Epithelial cell of proximal tubule (primary cell): ENCODE measurements around the gene MDH2. TPM values are rescaled to one million over a fixed set of nuclear protein-coding genes. Genes with fewer than 3 reads are reported as not detected.
"Not testable (repeated sequence)": the region's sequence is repeated elsewhere in the genome, so short reads cannot be mapped to it uniquely, and the experiment has no call there.

Experiments used
- DNase-seq: peaks from one replicate; pipeline ENCODE4 v3.0.0-alpha.2; 2011; ENCODE audit warnings: low read depth
- H3K4me3 ChIP-seq: 2 replicates; pipeline ENCODE4 v1.5.1; 2011; ENCODE audit warnings: low read depth, mild to moderate bottlenecking, low read length
- CTCF ChIP-seq: conservative IDR thresholded peaks from 2 replicates; pipeline ENCODE4 v1.5.1; 2012; ENCODE audit warnings: low read depth, mild to moderate bottlenecking, low read length
- total RNA-seq: library from RNA; depleted of rRNA; stranded (reverse); fragments of >200 nt; gene quantifications from 2 replicates; pipeline ENCODE4 v1.2.3, GENCODE V29; 2015

MDH2 gene
- total RNA-seq, 1 donor from 2014 or later = 123 TPM

GRCh38 chr7:76023002-76023401 lies 24.9 kb upstream of the MDH2 start:
- H3K4me3 ChIP-seq = no peak overlapping the region
- TF ChIP-seq CTCF = no peak
- DNase-seq = no peak

DNA sequence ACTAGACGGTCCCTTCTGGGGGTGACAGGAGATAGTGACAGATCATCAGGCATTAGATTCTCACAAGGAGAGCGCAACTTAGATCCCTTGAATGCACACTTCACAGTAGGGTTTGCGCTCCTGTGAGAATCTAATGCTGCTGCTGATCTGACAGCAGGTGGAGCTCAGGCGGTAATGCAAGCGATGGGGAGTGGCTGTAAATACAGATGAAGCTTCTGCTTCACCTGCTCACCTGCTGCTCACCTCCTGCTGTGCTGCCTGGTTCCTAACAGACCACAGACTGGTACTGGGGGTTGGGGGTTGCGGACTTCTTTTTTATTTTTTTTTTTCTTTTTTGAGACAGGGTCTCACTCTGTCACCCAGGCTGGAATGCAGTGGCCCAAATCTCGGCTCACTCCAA lies 18.2 kb upstream of the MDH2 start:
- DNase-seq = not testable (repeated sequence)

DNA sequence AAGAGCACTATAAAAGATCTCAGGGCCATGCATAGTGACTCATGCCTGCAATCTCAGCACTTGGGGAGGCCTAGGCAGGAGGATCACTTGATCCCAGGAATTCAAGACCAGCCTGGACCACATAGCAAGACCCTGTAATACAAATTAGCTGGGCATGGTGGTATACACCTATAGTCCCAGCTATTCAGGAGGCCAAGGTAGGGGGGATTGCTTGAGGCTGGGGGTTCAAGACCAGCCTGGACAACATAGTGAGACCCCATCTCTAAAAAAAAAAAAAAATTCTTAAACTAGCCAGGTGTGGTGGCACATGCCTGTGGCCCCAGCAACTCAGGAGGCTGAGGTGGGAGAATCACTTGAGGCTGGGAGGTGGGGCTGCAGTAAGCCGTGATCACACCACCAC lies 15.9 kb upstream of the MDH2 start:
- no peak for TF ChIP-seq CTCF
- DNase-seq = no peak
- no peak overlapping the region for H3K4me3 ChIP-seq

More for the DNA sequence above, 18.2 kb upstream of the MDH2 start:
- not testable (repeated sequence) for H3K4me3 ChIP-seq

GRCh38 chr7:76037310-76037709 lies 10.6 kb upstream of the MDH2 start:
- no peak for DNase-seq
- H3K4me3 ChIP-seq = no peak overlapping the region
- TF ChIP-seq CTCF = no peak

GRCh38 chr7:76040126-76040525 lies 7.8 kb upstream of the MDH2 start:
- no peak for DNase-seq
- TF ChIP-seq CTCF = no peak
- H3K4me3 ChIP-seq = no peak overlapping the region

DNA sequence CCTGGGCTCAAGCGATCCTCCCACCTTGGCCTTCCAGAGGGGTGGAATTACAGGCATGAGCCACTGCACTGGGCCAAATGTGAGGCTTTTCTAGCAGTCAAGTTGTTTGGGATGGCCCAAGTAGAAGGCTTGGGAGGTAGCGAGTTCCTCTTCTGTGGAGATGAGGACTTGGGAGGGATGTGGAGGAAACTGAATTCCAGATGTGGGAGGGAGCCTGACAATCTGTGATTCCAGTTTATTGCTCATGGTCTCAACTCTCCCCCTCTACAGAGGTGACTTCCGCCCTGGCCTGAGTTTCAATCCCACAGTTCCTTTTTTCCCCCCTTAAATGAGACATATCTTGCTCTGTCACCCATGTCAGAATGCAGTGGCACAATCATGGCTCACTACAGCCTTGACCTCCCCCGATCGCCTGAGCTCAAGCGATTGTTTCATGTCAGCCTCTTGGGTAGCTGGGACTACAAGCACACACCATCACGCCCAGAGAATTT lies 3.5 kb upstream of the MDH2 start:
- no peak for DNase-seq
- H3K4me3 ChIP-seq = no peak overlapping the region

DNA sequence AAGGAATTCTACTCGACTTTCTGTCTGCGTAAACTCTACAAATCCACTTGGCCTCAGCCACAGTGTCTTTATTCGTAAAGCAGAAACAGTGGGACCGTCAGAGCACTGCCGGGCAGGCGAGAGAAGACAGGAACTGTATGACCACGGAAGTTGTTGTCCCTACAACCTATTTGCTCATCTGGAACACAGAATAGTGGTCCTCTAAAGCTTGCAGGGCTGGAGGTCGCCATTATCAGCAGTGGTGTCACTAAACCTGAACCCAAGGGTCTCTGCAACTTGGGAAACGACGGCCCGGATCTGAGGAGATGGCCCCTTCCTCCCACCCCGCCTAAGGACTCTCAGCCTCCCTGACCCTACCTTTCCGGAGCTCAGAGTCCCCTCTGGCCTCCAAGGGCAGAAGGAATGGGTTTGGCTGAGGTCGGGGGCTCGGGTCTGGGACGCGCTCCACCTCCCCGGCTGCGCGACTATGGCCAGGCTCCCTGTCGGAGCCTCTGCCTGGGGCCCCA lies 548 bp upstream of the MDH2 start:
- no peak for TF ChIP-seq CTCF
- H3K4me3 ChIP-seq = peak overlapping the region; percentile 93
- DNase-seq = no peak

More for the DNA sequence above, 3.5 kb upstream of the MDH2 start:
- TF ChIP-seq CTCF = no peak
